CD4-positive, alpha-beta memory T cell (primary cell): ENCODE measurements around the gene PRR19. TPM values are rescaled to one million over a fixed set of nuclear protein-coding genes. Genes with fewer than 3 reads are reported as not detected.

ENCODE experiments used
- CTCF ChIA-PET: fragments of 350-600 bp; sonication (Branson Sonifier 250); formaldehyde crosslinking; loops from one replicate; lab custom pipeline; 2021; ENCODE audit warnings: inconsistent platforms; ENCODE audit not compliant: partially characterized antibody; lab: Charles Lee
- POLR2A ChIA-PET: fragments of 350-600 bp; sonication (Branson Sonifier 250); formaldehyde crosslinking; loops from one replicate; lab custom pipeline; 2021; ENCODE audit not compliant: partially characterized antibody; lab: Charles Lee
- DNase-seq, 5 donors: peaks; one replicate each; pipeline versions ENCODE4 v3.0.0 to v3.0.0-alpha.2; 2020 to 2022; ENCODE audit warnings: mixed read lengths in 1 of 5
- H3K27ac ChIP-seq: one replicate; pipeline ENCODE4 v1.7.0; 2013; ENCODE audit warnings: low read depth, low read length
- H3K27me3 ChIP-seq: 2 replicates; pipeline ENCODE4 v1.7.0; 2013; ENCODE audit warnings: mild to moderate bottlenecking, low read length, moderate library complexity; ENCODE audit not compliant: insufficient read depth
- H3K36me3 ChIP-seq: 2 replicates; pipeline ENCODE4 v1.7.0; 2013; ENCODE audit warnings: mild to moderate bottlenecking, low read length, moderate library complexity; ENCODE audit not compliant: insufficient read depth
- H3K4me1 ChIP-seq: 2 replicates; pipeline ENCODE4 v1.7.0; 2013; ENCODE audit warnings: mild to moderate bottlenecking, low read length, moderate library complexity; ENCODE audit not compliant: insufficient read depth
- H3K4me3 ChIP-seq, 2 donors: one replicate each; pipeline ENCODE4 v1.7.0; 2013; ENCODE audit warnings: low read length in 2 of 2, mild to moderate bottlenecking in 1 of 2
- H3K9me3 ChIP-seq, 2 donors: one replicate each; pipeline ENCODE4 v1.7.0; 2013; ENCODE audit warnings: low read length in 2 of 2, control low read depth in 1 of 2; ENCODE audit not compliant: control insufficient read depth in 1 of 2
- H3K27ac Mint-ChIP-seq, 7 donors: one replicate each; pipeline ENCODE4 v1.8.0; 2020 to 2021; ENCODE audit warnings: mixed read lengths in 7 of 7, mild to moderate bottlenecking in 6 of 7, inconsistent platforms in 3 of 7, moderate library complexity in 3 of 7
- H3K27me3 Mint-ChIP-seq, 2 donors: one replicate each; pipeline ENCODE4 v1.8.0; 2020 to 2021; ENCODE audit warnings: mixed read lengths in 2 of 2
- H3K36me3 Mint-ChIP-seq, 2 donors: one replicate each; pipeline ENCODE4 v1.8.0; 2020 to 2021; ENCODE audit warnings: mixed read lengths in 2 of 2, inconsistent platforms in 1 of 2, mild to moderate bottlenecking in 1 of 2
- H3K4me1 Mint-ChIP-seq, 4 donors: one replicate each; pipeline ENCODE4 v1.8.0; 2020 to 2021; ENCODE audit warnings: mixed read lengths in 4 of 4, mild to moderate bottlenecking in 1 of 4
- H3K4me3 Mint-ChIP-seq, 8 donors: one replicate each; pipeline ENCODE4 v1.8.0; 2020 to 2021; ENCODE audit warnings: mixed read lengths in 8 of 8, mild to moderate bottlenecking in 7 of 8, moderate library complexity in 6 of 8, inconsistent platforms in 3 of 8
- H3K9me3 Mint-ChIP-seq, 8 donors: one replicate each; pipeline ENCODE4 v1.8.0; 2020 to 2021; ENCODE audit warnings: mixed read lengths in 8 of 8, mild to moderate bottlenecking in 5 of 8, inconsistent platforms in 3 of 8, moderate library complexity in 1 of 8
- intact Hi-C: fragments of 100-400 bp; cut with micrococcal nuclease; formaldehyde crosslinking; loops from one replicate; pipeline ENCODE4 v1.15.1; 2023
- polyA plus RNA-seq, 2 donors: library from polyadenylated mRNA; unstranded; fragments of 300-500 nt; fragmentation: Illumina TruSeq; gene quantifications; one replicate each; pipeline ENCODE4 v1.2.3, GENCODE V29; 2021
- total RNA-seq, 2 experiments: library from RNA; stranded (reverse); gene quantifications; one replicate each; pipeline ENCODE4 v1.2.3, GENCODE V29; 2021

The PRR19 gene
- total and polyA plus RNA-seq, 4 experiments from 2014 or later, result 0.28 to 0.85 (median 0.56) TPM

DNA sequence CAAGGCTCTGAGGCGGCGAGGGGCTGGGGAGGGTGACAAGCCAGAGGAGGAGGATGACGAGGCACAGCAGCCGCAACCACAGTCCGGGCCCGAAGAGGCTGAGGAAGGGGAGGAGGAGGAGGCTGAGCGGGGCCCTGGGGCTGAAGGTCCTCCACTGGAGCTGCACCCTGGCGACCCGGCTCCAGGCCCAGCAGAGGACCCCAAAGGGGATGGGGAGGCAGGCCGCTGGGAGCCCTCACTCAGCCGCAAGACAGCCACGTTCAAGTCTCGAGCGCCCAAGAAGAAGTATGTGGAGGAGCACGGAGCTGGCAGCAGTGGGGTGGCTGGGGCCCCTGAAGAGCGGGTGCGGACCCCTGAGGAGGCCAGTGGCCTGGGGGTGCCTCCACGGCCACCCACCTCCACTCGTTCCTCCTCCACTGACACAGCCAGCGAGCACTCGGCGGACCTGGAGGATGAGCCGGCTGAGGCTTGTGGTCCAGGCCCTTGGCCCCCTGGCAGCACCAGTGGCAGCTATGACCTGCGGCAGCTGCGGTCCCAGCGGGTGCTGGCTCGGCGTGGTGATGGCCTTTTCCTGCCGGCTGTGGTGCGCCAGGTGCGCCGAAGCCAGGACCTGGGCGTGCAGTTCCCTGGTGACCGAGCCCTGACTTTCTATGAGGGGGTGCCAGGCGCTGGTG, 29.9 kb upstream of the PRR19 start:
- Histone ChIP-seq H3K4me1 (peaks cover 51% of the 10 kb centered on the region), H3K36me3 (peaks cover 13% of the 10 kb centered on the region), H3K27me3 (no peaks in the 10 kb centered on the region), H3K4me3 (no peak overlapping the region), H3K27ac (peak overlapping the region; percentile 93), H3K9me3 (no peaks in the 10 kb centered on the region)
- peaks cover 24 to 49% (median 44%) of the 10 kb centered on the region in 4 donors for H3K4me1 Mint-ChIP-seq
- H3K36me3 Mint-ChIP-seq, result peaks cover 6 to 19% of the 10 kb centered on the region in 2 donors
- H3K27ac Mint-ChIP-seq, result peak overlapping the region in 3 of 7 donors; percentile 73 to 96 (median 87)
- H3K4me3 Mint-ChIP-seq, result no peak overlapping the region
- POLR2A ChIA-PET, result interaction anchor here (1.0 to 8.1 kb wide), 4 partner anchors 10 to 136 kb away, joined by 4 to 131 read pairs (median 6); partner anchors contain the start of gene GSK3A
- H3K27me3 Mint-ChIP-seq, result no peaks in the 10 kb centered on the region
- CTCF ChIA-PET, result interaction anchor here (1.1 kb wide), 1 partner anchor 163 kb away, joined by 3 read pairs; no protein-coding TSS in a partner anchor
- peak in 1 of 5 donors; percentile 35 for DNase-seq
- no peaks in the 10 kb centered on the region for H3K9me3 Mint-ChIP-seq
- intact Hi-C loops, result no loop called here

- Mint-ChIP-seq H3K27ac (no peak overlapping the region), H3K4me1 (peaks cover 29 to 54% (median 42%) of the 10 kb centered on the region in 4 donors)
- DNase-seq, result peak in 1 of 5 donors; percentile 26
These were observed 29.4 kb upstream of the PRR19 start for GRCh38 chr19:42272535-42272897.

GRCh38 chr19:42272989-42273406, 28.9 kb upstream of the PRR19 start:
- peak in 1 of 5 donors; percentile 28 for DNase-seq
- POLR2A ChIA-PET, result interaction anchor here (2.4 to 8.1 kb wide), 2 partner anchors 9 to 28 kb away, joined by 5 to 131 read pairs; no protein-coding TSS in a partner anchor
- H3K36me3 ChIP-seq, result peaks cover 13% of the 10 kb centered on the region
- Mint-ChIP-seq H3K27ac (peak overlapping the region in 1 of 7 donors; percentile 32), H3K27me3 (no peaks in the 10 kb centered on the region), H3K4me1 (peaks cover 30 to 54% (median 37%) of the 10 kb centered on the region in 4 donors), H3K4me3 (no peak overlapping the region), H3K9me3 (no peaks in the 10 kb centered on the region), H3K36me3 (peaks cover 6 to 19% of the 10 kb centered on the region in 2 donors)
- intact Hi-C loops, result no loop called here
- H3K27me3 ChIP-seq, result no peaks in the 10 kb centered on the region
- H3K27ac ChIP-seq, result no peak overlapping the region
- H3K4me1 ChIP-seq, result peaks cover 44% of the 10 kb centered on the region
- H3K4me3 ChIP-seq, result no peak overlapping the region
- CTCF ChIA-PET, result no interaction called here
- no peaks in the 10 kb centered on the region for H3K9me3 ChIP-seq

More at GRCh38 chr19:42272535-42272897, 29.4 kb upstream of the PRR19 start:
- ChIA-PET CTCF (no interaction called here), POLR2A (interaction anchor here (1.0 to 8.1 kb wide), 3 partner anchors 10 to 30 kb away, joined by 5 to 131 read pairs (median 6); partner anchors contain the start of gene GSK3A)
- no peaks in the 10 kb centered on the region for H3K27me3 Mint-ChIP-seq
- no peak overlapping the region for H3K4me3 Mint-ChIP-seq
- Histone ChIP-seq H3K36me3 (peaks cover 13% of the 10 kb centered on the region), H3K4me3 (no peak overlapping the region), H3K9me3 (no peaks in the 10 kb centered on the region), H3K27ac (no peak overlapping the region), H3K4me1 (peaks cover 48% of the 10 kb centered on the region), H3K27me3 (no peaks in the 10 kb centered on the region)
- H3K9me3 Mint-ChIP-seq, result no peaks in the 10 kb centered on the region
- intact Hi-C loops, result no loop called here
- H3K36me3 Mint-ChIP-seq, result peaks cover 6 to 19% of the 10 kb centered on the region in 2 donors

DNA sequence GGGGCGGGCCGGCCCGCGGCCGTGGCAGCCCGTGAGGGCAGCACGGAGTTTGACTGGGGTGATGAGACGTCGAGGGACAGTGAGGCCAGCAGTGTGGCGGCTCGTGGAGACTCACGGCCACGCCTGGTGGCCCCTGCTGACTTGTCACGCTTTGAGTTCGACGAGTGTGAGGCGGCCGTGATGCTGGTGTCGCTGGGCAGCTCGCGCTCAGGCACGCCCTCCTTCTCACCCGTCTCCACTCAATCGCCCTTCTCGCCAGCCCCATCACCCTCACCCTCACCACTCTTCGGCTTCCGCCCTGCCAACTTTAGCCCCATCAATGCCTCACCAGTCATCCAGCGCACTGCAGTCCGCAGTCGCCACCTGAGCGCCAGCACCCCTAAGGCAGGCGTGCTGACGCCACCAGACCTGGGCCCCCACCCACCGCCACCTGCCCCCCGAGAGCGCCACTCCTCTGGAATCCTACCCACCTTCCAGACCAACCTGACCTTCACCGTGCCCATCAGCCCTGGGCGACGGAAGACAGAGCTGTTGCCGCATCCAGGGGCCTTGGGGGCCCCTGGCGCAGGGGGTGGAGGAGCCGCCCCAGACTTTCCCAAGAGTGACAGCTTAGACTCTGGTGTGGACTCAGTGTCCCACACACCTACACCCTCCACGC, 28.4 kb upstream of the PRR19 start:
- ChIA-PET CTCF (no interaction called here), POLR2A (interaction anchor here (2.4 to 8.1 kb wide), 2 partner anchors 9 to 29 kb away, joined by 5 to 131 read pairs; no protein-coding TSS in a partner anchor)
- peaks cover 35 to 59% (median 39%) of the 10 kb centered on the region in 4 donors for H3K4me1 Mint-ChIP-seq
- H3K4me3 Mint-ChIP-seq, result no peak overlapping the region
- H3K36me3 ChIP-seq, result peaks cover 13% of the 10 kb centered on the region
- no peaks in the 10 kb centered on the region for H3K27me3 ChIP-seq
- H3K9me3 Mint-ChIP-seq, result no peaks in the 10 kb centered on the region
- H3K27me3 Mint-ChIP-seq, result no peaks in the 10 kb centered on the region
- no peak overlapping the region for H3K4me3 ChIP-seq
- H3K27ac Mint-ChIP-seq, result peak overlapping the region in 1 of 7 donors; percentile 50
- peaks cover 48% of the 10 kb centered on the region for H3K4me1 ChIP-seq
- H3K36me3 Mint-ChIP-seq, result peaks cover 6 to 19% of the 10 kb centered on the region in 2 donors
- no peak overlapping the region for H3K27ac ChIP-seq
- no peak for DNase-seq
- intact Hi-C loops, result no loop called here
- no peaks in the 10 kb centered on the region for H3K9me3 ChIP-seq

DNA sequence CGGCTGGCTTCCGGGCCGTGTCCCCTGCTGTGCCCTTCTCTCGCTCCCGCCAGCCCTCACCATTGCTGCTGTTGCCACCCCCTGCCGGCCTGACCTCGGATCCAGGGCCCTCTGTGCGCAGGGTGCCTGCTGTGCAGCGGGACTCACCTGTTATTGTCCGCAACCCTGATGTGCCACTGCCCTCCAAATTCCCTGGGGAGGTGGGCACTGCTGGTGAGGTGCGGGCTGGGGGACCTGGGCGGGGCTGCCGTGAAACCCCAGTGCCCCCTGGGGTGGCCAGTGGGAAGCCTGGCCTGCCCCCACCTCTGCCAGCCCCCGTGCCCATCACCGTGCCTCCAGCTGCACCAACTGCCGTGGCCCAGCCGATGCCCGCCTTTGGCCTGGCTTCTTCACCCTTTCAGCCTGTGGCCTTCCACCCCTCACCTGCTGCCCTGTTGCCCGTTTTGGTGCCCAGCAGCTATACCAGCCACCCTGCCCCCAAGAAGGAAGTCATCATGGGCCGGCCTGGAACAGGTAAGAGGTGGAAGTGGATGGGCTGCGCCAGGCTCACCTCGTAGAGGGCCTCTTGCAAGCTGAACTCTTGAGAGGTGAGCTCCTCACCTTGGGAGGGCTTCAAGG, 27.8 kb upstream of the PRR19 start:
- H3K4me1 ChIP-seq, result peaks cover 54% of the 10 kb centered on the region
- no peak overlapping the region for H3K4me3 ChIP-seq
- Mint-ChIP-seq H3K27me3 (no peaks in the 10 kb centered on the region), H3K9me3 (no peaks in the 10 kb centered on the region), H3K4me1 (peaks cover 41 to 66% (median 42%) of the 10 kb centered on the region in 4 donors), H3K27ac (peak overlapping the region in 3 of 7 donors; percentile 57 to 78 (median 75)), H3K36me3 (peaks cover 6 to 19% of the 10 kb centered on the region in 2 donors), H3K4me3 (peak overlapping the region in 1 of 8 donors; percentile 25)
- H3K36me3 ChIP-seq, result peaks cover 13% of the 10 kb centered on the region
- ChIA-PET POLR2A (interaction anchor here (1.1 to 2.4 kb wide), 3 partner anchors 15 to 32 kb away, joined by 4 to 5 read pairs (median 4); partner anchors contain the start of gene GSK3A), CTCF (interaction anchor here (0.9 to 1.0 kb wide), 2 partner anchors 22 kb away, joined by 3 to 4 read pairs; no protein-coding TSS in a partner anchor)
- H3K27me3 ChIP-seq, result no peaks in the 10 kb centered on the region
- intact Hi-C loops, result no loop called here
- DNase-seq, result no peak
- no peaks in the 10 kb centered on the region for H3K9me3 ChIP-seq
- no peak overlapping the region for H3K27ac ChIP-seq

DNA sequence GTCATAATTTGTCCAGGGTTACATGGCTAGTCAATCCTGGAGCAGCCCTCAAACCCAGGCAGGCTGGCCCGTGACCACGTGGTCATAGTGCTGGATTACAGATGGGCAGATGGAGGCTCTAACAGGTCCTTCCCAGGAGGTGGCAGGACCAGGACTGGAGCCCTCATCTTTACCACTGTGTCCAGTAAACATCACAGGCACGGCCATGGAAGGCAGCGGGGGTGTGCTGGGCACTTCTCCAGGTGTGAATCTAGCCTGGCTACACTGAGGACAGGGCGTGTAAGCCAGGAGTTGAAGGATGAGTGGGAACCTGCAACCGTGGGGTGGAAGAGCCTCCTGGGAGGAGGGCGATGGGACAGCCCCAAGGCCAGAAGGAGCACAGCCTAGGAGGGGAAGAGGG, 26.8 kb upstream of the PRR19 start:
- Histone ChIP-seq H3K36me3 (peaks cover 13% of the 10 kb centered on the region), H3K4me3 (no peak overlapping the region), H3K27ac (no peak overlapping the region), H3K9me3 (no peaks in the 10 kb centered on the region), H3K4me1 (peaks cover 53% of the 10 kb centered on the region), H3K27me3 (no peaks in the 10 kb centered on the region)
- H3K4me3 Mint-ChIP-seq, result peak overlapping the region in 2 of 8 donors; percentile 15 to 20
- intact Hi-C loops, result no loop called here
- peaks cover 41 to 64% (median 45%) of the 10 kb centered on the region in 4 donors for H3K4me1 Mint-ChIP-seq
- POLR2A ChIA-PET, result interaction anchor here (1.1 to 1.4 kb wide), 2 partner anchors 16 to 33 kb away, joined by 4 read pairs; partner anchors contain the start of gene GSK3A
- no peaks in the 10 kb centered on the region for H3K9me3 Mint-ChIP-seq
- no peak for DNase-seq
- CTCF ChIA-PET, result interaction anchor here (0.9 to 1.0 kb wide), 2 partner anchors 21 to 23 kb away, joined by 3 to 4 read pairs; no protein-coding TSS in a partner anchor
- H3K27ac Mint-ChIP-seq, result peak overlapping the region in 5 of 7 donors; percentile 65 to 83 (median 75)
- H3K27me3 Mint-ChIP-seq, result no peaks in the 10 kb centered on the region
- peaks cover 6 to 21% of the 10 kb centered on the region in 2 donors for H3K36me3 Mint-ChIP-seq
